MCF 10A (cell line): ENCODE results near the gene PNPLA2. TPM values are rescaled to one million over a fixed set of nuclear protein-coding genes. Genes with fewer than 3 reads are reported as not detected.

ENCODE experiments used
- BruUV-seq: library from RNA; stranded (reverse); fragments of 400-500 nt; replicated peaks from 2 replicates; lab custom pipeline; 2021; lab: Mats Ljungman, UMichigan
- CTCF ChIA-PET: fragments of 300-600 bp; sonication (Branson Sonifier 250); formaldehyde crosslinking; extraction: SDS; loops from one replicate; lab custom pipeline; 2021; ENCODE audit warnings: antibody characterized with exemption, inconsistent platforms; lab: Yijun Ruan, JAX
- POLR2A ChIA-PET: fragments of 300-600, 350-650 bp; sonication (Branson Sonifier 250); formaldehyde crosslinking; extraction: SDS; loops from one replicate; lab custom pipeline; 2020; ENCODE audit warnings: antibody characterized with exemption, inconsistent platforms; lab: Yijun Ruan, JAX
- DNase-seq: peaks from one replicate; pipeline ENCODE4 v3.0.0-alpha.2; 2018; ENCODE audit not compliant: unreplicated experiment
- H3K27ac Mint-ChIP-seq: one replicate; pipeline ENCODE4 v1.8.0; 2022; ENCODE audit warnings: mild to moderate bottlenecking, low read depth, mixed read lengths; ENCODE audit not compliant: unreplicated experiment
- H3K27me3 Mint-ChIP-seq: one replicate; pipeline ENCODE4 v1.8.0; 2022; ENCODE audit warnings: mixed read lengths; ENCODE audit not compliant: insufficient read depth, unreplicated experiment
- H3K36me3 Mint-ChIP-seq: one replicate; pipeline ENCODE4 v1.8.0; 2022; ENCODE audit warnings: mild to moderate bottlenecking, moderate library complexity, mixed read lengths; ENCODE audit not compliant: insufficient read depth, unreplicated experiment
- H3K4me1 Mint-ChIP-seq: one replicate; pipeline ENCODE4 v1.8.0; 2022; ENCODE audit warnings: mixed read lengths; ENCODE audit not compliant: insufficient read depth, unreplicated experiment
- H3K4me3 Mint-ChIP-seq: one replicate; pipeline ENCODE4 v1.8.0; 2022; ENCODE audit warnings: mild to moderate bottlenecking, moderate library complexity, mixed read lengths; ENCODE audit not compliant: unreplicated experiment
- H3K9me3 Mint-ChIP-seq: one replicate; pipeline ENCODE4 v1.8.0; 2022; ENCODE audit warnings: mixed read lengths; ENCODE audit not compliant: unreplicated experiment
- CTCF ChIP-seq: fragments of 200-600 bp; IDR thresholded peaks from one replicate; pipeline ENCODE4 v1.8.0; 2022; ENCODE audit warnings: antibody characterized with exemption, mild to moderate bottlenecking; ENCODE audit not compliant: unreplicated experiment
- intact Hi-C: fragments of 100-400 bp; cut with micrococcal nuclease; formaldehyde crosslinking; loops from 2 replicates; pipeline ENCODE4 v1.14.1; 2022
- total RNA-seq: library from RNA; stranded (reverse); gene quantifications from 2 replicates; pipeline ENCODE4 v1.2.3, GENCODE V29; 2022

The PNPLA2 gene
- total RNA-seq, 1 experiment from 2014 or later, result 112 TPM

GRCh38 chr11:863023-863909 lies 44.6 kb downstream of the PNPLA2 start:
- H3K4me3 Mint-ChIP-seq, result no peak overlapping the region
- H3K36me3 Mint-ChIP-seq, result peaks cover 67% of the 10 kb centered on the region
- no TSS peak for BruUV-seq
- H3K4me1 Mint-ChIP-seq, result no peaks in the 10 kb centered on the region
- no peaks in the 10 kb centered on the region for H3K27me3 Mint-ChIP-seq
- no peak overlapping the region for H3K27ac Mint-ChIP-seq
- no peak for TF ChIP-seq CTCF
- no peak for DNase-seq
- POLR2A ChIA-PET, result interaction anchor here (0.7 to 1.0 kb wide), 3 partner anchors 16 to 19 kb away, joined by 3 to 6 read pairs (median 4); no protein-coding TSS in a partner anchor
- no peaks in the 10 kb centered on the region for H3K9me3 Mint-ChIP-seq
- CTCF ChIA-PET, result interaction anchor here (0.7 to 1.4 kb wide), 2 partner anchors 15 to 65 kb away, joined by 3 to 4 read pairs; no protein-coding TSS in a partner anchor
- intact Hi-C loops, result no loop called here

GRCh38 chr11:863910-864827 lies 45.5 kb downstream of the PNPLA2 start:
- no TSS peak for BruUV-seq
- no peak overlapping the region for H3K4me3 Mint-ChIP-seq
- no peak overlapping the region for H3K27ac Mint-ChIP-seq
- intact Hi-C loops, result no loop called here
- POLR2A ChIA-PET, result interaction anchor here (0.7 to 1.0 kb wide), 3 partner anchors 17 to 625 kb away, joined by 3 to 4 read pairs (median 3); no protein-coding TSS in a partner anchor
- CTCF ChIA-PET, result interaction anchor here (0.7 to 1.4 kb wide), 2 partner anchors 16 to 64 kb away, joined by 3 to 4 read pairs; no protein-coding TSS in a partner anchor
- no peaks in the 10 kb centered on the region for H3K4me1 Mint-ChIP-seq
- H3K27me3 Mint-ChIP-seq, result no peaks in the 10 kb centered on the region
- peaks cover 75% of the 10 kb centered on the region for H3K36me3 Mint-ChIP-seq
- no peak for DNase-seq
- no peak for TF ChIP-seq CTCF
- H3K9me3 Mint-ChIP-seq, result no peaks in the 10 kb centered on the region

- no peaks in the 10 kb centered on the region for H3K9me3 Mint-ChIP-seq
- CTCF ChIA-PET, result no interaction called here
- H3K4me1 Mint-ChIP-seq, result no peaks in the 10 kb centered on the region
- peaks cover 75% of the 10 kb centered on the region for H3K36me3 Mint-ChIP-seq
- no peak overlapping the region for H3K4me3 Mint-ChIP-seq
- POLR2A ChIA-PET, result interaction anchor here (0.7 to 3.4 kb wide), 2 partner anchors 18 to 625 kb away, joined by 3 to 14 read pairs; no protein-coding TSS in a partner anchor
- DNase-seq, result no peak
- no peak overlapping the region for H3K27ac Mint-ChIP-seq
- BruUV-seq, result no TSS peak
- no peaks in the 10 kb centered on the region for H3K27me3 Mint-ChIP-seq
- TF ChIP-seq CTCF, result no peak
- intact Hi-C loops, result no loop called here
Measured at GRCh38 chr11:864898-865297, 46.2 kb downstream of the PNPLA2 start.
